DND-41 (cell line): ENCODE results near the gene MALL.
"Not testable (repeated sequence)": the region's sequence is repeated elsewhere in the genome, so short reads cannot be mapped to it uniquely, and the experiment has no call there.

Experiments
- ATAC-seq: fragments of 200-7000 bp; cut with Tn5 transposase; 3 replicates; pipeline ENCODE4 v1.9.1; 2021; ENCODE audit warnings: low read depth; ENCODE audit not compliant: insufficient read depth
- DNase-seq: peaks from one replicate; pipeline ENCODE4 v3.0.0-alpha.2; 2020
- H2AFZ ChIP-seq: 2 replicates; pipeline ENCODE4 v1.6.0; 2012; ENCODE audit warnings: low read depth, low read length
- H3K27ac ChIP-seq: 2 replicates; pipeline ENCODE4 v1.5.1; 2012; ENCODE audit warnings: low read length, inconsistent platforms
- H3K27me3 ChIP-seq: fragments of 200-600 bp; sonication (generic); 2 replicates; pipeline ENCODE4 v1.6.0; 2012; ENCODE audit warnings: low read length, mild to moderate bottlenecking, inconsistent platforms; ENCODE audit not compliant: insufficient read depth, poor library complexity
- H3K36me3 ChIP-seq: 2 replicates; pipeline ENCODE4 v1.5.1; 2012; ENCODE audit warnings: low read length, inconsistent platforms; ENCODE audit not compliant: insufficient read depth
- H3K4me1 ChIP-seq: 2 replicates; pipeline ENCODE4 v1.5.1; 2012; ENCODE audit warnings: mild to moderate bottlenecking, low read length; ENCODE audit not compliant: insufficient read depth
- H3K4me2 ChIP-seq: 2 replicates; pipeline ENCODE4 v1.6.0; 2012; ENCODE audit warnings: mild to moderate bottlenecking, moderate library complexity, low read length, inconsistent platforms; ENCODE audit not compliant: insufficient read depth
- H3K4me3 ChIP-seq, 2 experiments: fragments of 200-600 bp in 1 of 2; shearing (Covaris generic) in 1 of 2; 2 replicates each; pipeline ENCODE4 v1.5.1; 2012 to 2016; ENCODE audit warnings: inconsistent platforms in 2 of 2, low read length in 2 of 2, mild to moderate bottlenecking in 2 of 2, low read depth in 1 of 2, moderate library complexity in 1 of 2
- H3K79me2 ChIP-seq: 2 replicates; pipeline ENCODE4 v1.6.0; 2012; ENCODE audit warnings: low read length, inconsistent platforms; ENCODE audit not compliant: insufficient read depth
- H3K9ac ChIP-seq: 2 replicates; pipeline ENCODE4 v1.6.0; 2012; ENCODE audit warnings: low read depth, mild to moderate bottlenecking, inconsistent platforms, low read length, moderate library complexity
- H3K9me3 ChIP-seq: 2 replicates; pipeline ENCODE4 v1.5.1; 2012; ENCODE audit warnings: low read length, moderate library complexity, mild to moderate bottlenecking, inconsistent platforms; ENCODE audit not compliant: insufficient read depth, severe bottlenecking
- H4K20me1 ChIP-seq: 2 replicates; pipeline ENCODE4 v1.6.0; 2012; ENCODE audit warnings: low read length; ENCODE audit not compliant: insufficient read depth
- CTCF ChIP-seq: IDR thresholded peaks from 2 replicates; pipeline ENCODE4 v1.5.1; 2012; ENCODE audit warnings: borderline replicate concordance, low read length, moderate library complexity, mild to moderate bottlenecking; ENCODE audit not compliant: poor library complexity, severe bottlenecking; ENCODE audit errors: extremely low read depth
- EZH2 ChIP-seq: IDR thresholded peaks from 3 replicates; pipeline ENCODE4 v1.6.1; 2012; ENCODE audit warnings: borderline replicate concordance, low read depth, mild to moderate bottlenecking, moderate library complexity, low read length, inconsistent platforms; ENCODE audit not compliant: severe bottlenecking

The MALL gene

GRCh38 chr2:110101901-110102803 lies 13.5 kb downstream of the MALL start:
- Histone ChIP-seq H3K4me1 (peaks cover 5% of the 10 kb centered on the region; the same call in 1 of the 2 replicates), H3K4me3 (no peak overlapping the region), H3K9me3 (no peaks in the 10 kb centered on the region), H3K4me2 (no peak overlapping the region), H3K36me3 (no peaks in the 10 kb centered on the region), H4K20me1 (no peaks in the 10 kb centered on the region), H2AFZ (no peak overlapping the region), H3K27me3 (no peaks in the 10 kb centered on the region), H3K79me2 (no peaks in the 10 kb centered on the region), H3K9ac (no peak overlapping the region), H3K27ac (no peak overlapping the region)
- ATAC-seq (no peak), DNase-seq (no peak)
- TF ChIP-seq CTCF: no peak
- no peak for TF ChIP-seq EZH2

GRCh38 chr2:110101280-110101844 lies 14.3 kb downstream of the MALL start:
- peak; percentile 57; the same call in 2 of the 3 replicates for ATAC-seq
- Histone ChIP-seq H3K9ac (no peak overlapping the region), H3K4me1 (peaks cover 5% of the 10 kb centered on the region; the same call in 1 of the 2 replicates), H3K79me2 (no peaks in the 10 kb centered on the region), H3K4me2 (no peak overlapping the region), H3K9me3 (no peaks in the 10 kb centered on the region), H2AFZ (0 out of 2 replicates have a peak overlapping the region, but pooled peaks have one; percentile 16), H3K4me3 (no peak overlapping the region), H4K20me1 (no peaks in the 10 kb centered on the region), H3K27ac (no peak overlapping the region), H3K36me3 (no peaks in the 10 kb centered on the region), H3K27me3 (no peaks in the 10 kb centered on the region)
- no peak for TF ChIP-seq EZH2
- no peak for TF ChIP-seq CTCF
- DNase-seq: peak; percentile 27

DNA sequence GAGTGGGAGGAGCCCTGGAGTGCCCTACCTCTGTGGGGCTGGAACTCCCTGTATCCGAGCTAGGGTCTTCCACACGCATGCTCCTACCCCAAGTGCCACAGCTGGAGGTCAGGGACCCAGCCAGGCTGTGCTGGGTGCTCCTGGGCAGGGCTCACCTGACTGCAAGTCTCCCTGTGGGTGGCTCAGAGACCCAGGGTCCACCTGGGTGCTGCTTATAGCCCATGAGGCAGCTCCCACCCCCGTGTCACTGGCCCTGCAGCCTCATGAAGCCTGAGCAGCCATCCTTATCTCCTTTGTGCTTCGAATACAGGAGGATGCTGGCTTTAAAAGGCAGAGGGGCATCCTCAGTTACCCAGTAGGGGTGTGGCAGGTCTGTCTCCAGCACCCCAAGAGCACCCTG lies 14.7 kb downstream of the MALL start:
- not testable (repeated sequence) for H3K4me1 ChIP-seq, H3K4me3 ChIP-seq, H3K4me2 ChIP-seq, ATAC-seq, H3K27me3 ChIP-seq, H2AFZ ChIP-seq, H4K20me1 ChIP-seq, H3K79me2 ChIP-seq, H3K9me3 ChIP-seq, DNase-seq, H3K27ac ChIP-seq, H3K9ac ChIP-seq, H3K36me3 ChIP-seq

GRCh38 chr2:110100480-110100879 lies 15.1 kb downstream of the MALL start:
- TF ChIP-seq CTCF: no peak
- no peak for TF ChIP-seq EZH2
- Histone ChIP-seq H3K9me3 (no peaks in the 10 kb centered on the region), H2AFZ (no peak overlapping the region), H3K9ac (no peak overlapping the region), H3K4me2 (no peak overlapping the region), H3K36me3 (no peaks in the 10 kb centered on the region), H3K4me1 (peaks cover 5% of the 10 kb centered on the region; the same call in 1 of the 2 replicates), H3K79me2 (no peaks in the 10 kb centered on the region), H3K4me3 (no peak overlapping the region), H3K27ac (no peak overlapping the region), H3K27me3 (no peaks in the 10 kb centered on the region), H4K20me1 (no peaks in the 10 kb centered on the region)
- no peak for ATAC-seq
- DNase-seq: no peak
